Measurements from ENCODE around the gene CD151. TPM values are rescaled to one million over a fixed set of nuclear protein-coding genes. Genes with fewer than 3 reads are reported as not detected.
A peak's percentile ranks its signal among the peaks of the same experiment; 100 is the strongest.

Gene CD151
- total and polyA plus RNA-seq, 8 donors, result 163 to 351 (median 261) TPM

DNA sequence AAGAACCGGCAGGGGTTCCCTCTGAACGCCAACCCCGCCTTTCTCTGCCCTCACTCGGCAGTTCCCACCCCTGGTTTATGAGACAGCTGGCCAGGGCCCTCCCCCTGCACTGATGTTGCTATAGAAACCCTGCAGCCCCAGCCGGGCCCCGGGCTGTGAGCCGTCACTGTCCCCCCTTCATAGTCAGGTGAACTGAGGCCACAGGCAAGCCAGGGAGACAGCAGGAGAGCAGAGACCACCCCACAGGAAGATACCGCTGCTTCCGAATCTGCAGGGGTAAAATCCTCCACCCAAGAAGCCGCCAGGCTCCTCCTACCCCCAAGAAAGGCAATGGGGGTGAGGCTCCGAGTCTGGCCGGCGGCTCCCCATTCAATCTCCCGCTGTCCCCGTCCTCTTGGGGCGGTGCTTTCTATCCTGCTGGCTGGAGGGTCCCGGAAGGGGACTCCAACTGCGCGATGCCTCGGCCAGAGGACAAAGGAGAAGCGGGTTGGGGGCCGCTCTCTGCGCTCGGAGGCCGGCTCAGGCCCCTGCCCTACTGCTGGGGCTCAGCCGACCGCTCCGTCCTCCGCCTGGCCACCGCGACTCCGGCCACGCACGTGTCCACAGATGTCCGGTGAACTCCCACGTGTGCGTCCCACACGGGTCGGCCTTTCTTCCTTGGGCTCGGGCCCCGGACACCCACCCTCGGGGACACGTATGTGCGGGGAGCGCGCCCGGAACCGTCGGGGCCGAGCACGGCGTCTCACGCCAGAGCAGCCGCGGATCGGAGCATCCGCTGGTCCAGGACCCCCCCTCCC is 35.3 kb upstream of the CD151 start:
- H3K4me1 ChIP-seq, result peaks cover 8 to 17% (median 8%) of the 10 kb centered on the region in 3 donors
- WGBS, 2 donors, result 0% methylated on average over 55 to 57 of the region's 57 CpGs
- no peaks in the 10 kb centered on the region for H3K9me3 ChIP-seq
- H3K27ac ChIP-seq, result peak overlapping the region; percentile 86 to 90 (median 88)
- peaks cover 0 to 5% (median 0%) of the 10 kb centered on the region in 3 donors for H3K36me3 ChIP-seq
- TF ChIP-seq CTCF (IDR thresholded peaks at IDR 0.05), result no peak
- ATAC-seq, result peak; percentile 2 to 60 (median 23)
- no peak for FAIRE-seq
- peak overlapping the region; percentile 60 to 85 (median 70) for H3K4me3 ChIP-seq
- peak; percentile 63 to 90 (median 75) for DNase-seq
- intact Hi-C loops (cut with DNase I), result no loop called here
- H3K27me3 ChIP-seq, result no peaks in the 10 kb centered on the region

DNA sequence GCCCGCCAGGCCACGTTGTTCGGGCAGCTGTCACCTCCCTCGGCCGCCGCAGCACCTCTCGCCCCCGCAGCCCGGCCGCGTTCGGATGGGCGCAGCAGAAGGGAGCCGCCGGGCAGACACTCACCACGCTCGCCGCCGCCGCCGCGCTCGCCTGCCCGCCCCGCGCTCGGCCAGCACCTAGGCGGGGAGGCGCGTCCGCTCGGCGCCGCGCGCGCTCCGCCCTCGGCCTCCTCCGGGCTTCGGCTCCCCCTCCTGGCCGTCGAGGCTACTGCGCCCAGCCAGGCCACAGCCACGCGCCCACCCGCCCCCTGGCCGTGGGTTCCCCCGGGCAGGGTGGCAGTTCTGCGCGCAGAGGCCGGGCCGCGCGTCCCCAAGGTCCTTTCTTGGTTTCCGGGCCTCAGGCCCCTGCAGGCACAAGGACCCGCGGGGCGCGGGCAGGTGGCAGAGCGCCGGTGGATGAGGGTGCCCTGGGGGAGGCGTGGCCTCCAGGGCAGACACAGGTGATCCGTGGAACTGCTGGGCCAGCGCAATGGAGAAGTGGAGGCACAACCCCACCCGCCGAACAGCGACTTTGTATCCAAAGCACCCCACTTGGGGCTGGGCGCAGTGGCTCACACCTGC is 34.5 kb upstream of the CD151 start, which contains the start of gene SLC25A22:
Gene SLC25A22 (minus strand): TSS at position 189 of the 621 bp plus-strand sequence. CDS start 3,275 bp downstream, outside the sequence.
- DNase-seq (peak; percentile 68 to 95 (median 86)), ATAC-seq (peak; percentile 42 to 69 (median 52)), FAIRE-seq (no peak)
- TF ChIP-seq CTCF (IDR thresholded peaks at IDR 0.05), result peak; percentile 78 to 92 (median 82)
- Histone ChIP-seq H3K36me3 (peaks cover 0 to 1% (median 0%) of the 10 kb centered on the region in 3 donors), H3K9me3 (no peaks in the 10 kb centered on the region), H3K27ac (peak within 1 kb of the TSS; percentile 86 to 90 (median 88)), H3K27me3 (no peaks in the 10 kb centered on the region), H3K4me3 (peak within 1 kb of the TSS; percentile 60 to 85 (median 70)), H3K4me1 (peaks cover 8 to 17% (median 8%) of the 10 kb centered on the region in 3 donors)
- 1 to 2% methylated on average over 40 to 69 of the region's 69 CpGs for WGBS, 2 donors
- intact Hi-C loops (cut with DNase I), result no loop called here

- Histone ChIP-seq H3K36me3 (no peaks in the 10 kb centered on the region), H3K27ac (no peak overlapping the region), H3K4me1 (peaks cover 11 to 20% (median 15%) of the 10 kb centered on the region in 3 donors), H3K27me3 (no peaks in the 10 kb centered on the region), H3K4me3 (no peak overlapping the region), H3K9me3 (no peaks in the 10 kb centered on the region)
- FAIRE-seq (no peak), ATAC-seq (no peak), DNase-seq (peak in 3 of 6 donors; percentile 58 to 83 (median 62))
- 87 to 91% methylated on average over 27 to 32 of the region's 32 CpGs for WGBS, 2 donors
- intact Hi-C loops (cut with DNase I), result no loop called here
- TF ChIP-seq CTCF (IDR thresholded peaks at IDR 0.05), result no peak
These were observed 33.0 kb upstream of the CD151 start for GRCh38 chr11:799641-800316.

DNA sequence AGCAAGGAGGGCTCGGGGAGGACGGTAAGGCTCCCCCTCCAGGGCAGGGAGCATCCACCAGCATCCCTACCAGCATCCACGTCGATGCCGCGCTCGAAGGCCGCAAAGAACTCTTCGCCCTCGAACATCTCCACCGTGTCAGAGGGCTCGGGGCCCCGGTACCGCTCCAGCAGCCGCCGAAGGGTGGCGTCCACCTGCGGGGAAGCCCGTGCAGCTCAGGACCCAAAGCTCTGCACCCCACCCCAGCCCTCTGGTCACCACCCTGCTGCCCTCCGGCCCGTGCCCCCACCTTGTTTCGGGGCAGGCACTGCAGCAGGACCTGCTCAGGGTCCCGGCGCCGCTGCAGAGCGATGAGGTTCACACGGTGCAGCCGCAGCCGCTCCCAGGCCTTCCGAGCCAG is 32.3 kb upstream of the CD151 start:
- Histone ChIP-seq H3K36me3 (no peaks in the 10 kb centered on the region), H3K4me3 (no peak overlapping the region), H3K4me1 (peaks cover 11 to 20% (median 15%) of the 10 kb centered on the region in 3 donors), H3K27ac (no peak overlapping the region), H3K9me3 (no peaks in the 10 kb centered on the region), H3K27me3 (no peaks in the 10 kb centered on the region)
- WGBS, 2 donors, result 89 to 93% methylated on average over 28 to 30 of the region's 30 CpGs
- no peak for TF ChIP-seq CTCF (IDR thresholded peaks at IDR 0.05)
- no peak for FAIRE-seq
- intact Hi-C loops (cut with DNase I), result no loop called here
- peak in 3 of 6 donors; percentile 53 to 73 (median 56) for DNase-seq
- no peak for ATAC-seq
